GM23338 (cell line): ENCODE data around the gene KLHDC2. TPM values are rescaled to one million over a fixed set of nuclear protein-coding genes. Genes with fewer than 3 reads are reported as not detected.
A peak's percentile ranks its signal among the peaks of the same experiment; 100 is the strongest.
"Not testable (repeated sequence)": the region's sequence is repeated elsewhere in the genome, so short reads cannot be mapped to it uniquely, and the experiment has no call there.

Experiments used
- ATAC-seq: fragments of 200-7000 bp; cut with Tn5 transposase; 3 replicates; pipeline ENCODE4 v1.9.1; 2020
- DNase-seq: peaks from one replicate; pipeline ENCODE4 v3.0.0-alpha.2; 2015; ENCODE audit warnings: low spot score
- H2AFZ ChIP-seq: fragments of 200-600 bp; sonication (generic); 2 replicates; pipeline ENCODE4 v1.8.0; 2016; ENCODE audit warnings: antibody characterized with exemption, mild to moderate bottlenecking, moderate library complexity
- H3F3A ChIP-seq: fragments of 200-600 bp; sonication (generic); replicated peaks from 2 replicates; pipeline ENCODE4 v1.8.0; 2017; ENCODE audit warnings: antibody characterized with exemption, mixed run types, low read depth
- H3K27ac ChIP-seq: fragments of 200-600 bp; sonication (generic); 2 replicates; pipeline ENCODE4 v1.6.1; 2016; ENCODE audit warnings: low read depth
- H3K27me3 ChIP-seq: fragments of 200-600 bp; sonication (generic); 2 replicates; pipeline ENCODE4 v1.8.0; 2016; ENCODE audit warnings: mild to moderate bottlenecking, mixed run types, moderate library complexity; ENCODE audit not compliant: insufficient read depth
- H3K36me3 ChIP-seq: fragments of 200-600 bp; sonication (generic); 2 replicates; pipeline ENCODE4 v1.8.0; 2016; ENCODE audit warnings: mild to moderate bottlenecking; ENCODE audit not compliant: insufficient read depth
- H3K4me1 ChIP-seq: fragments of 200-600 bp; sonication (generic); 2 replicates; pipeline ENCODE4 v1.8.0; 2016; ENCODE audit warnings: mild to moderate bottlenecking, moderate library complexity; ENCODE audit not compliant: insufficient read depth
- H3K4me2 ChIP-seq: fragments of 200-600 bp; sonication (generic); 2 replicates; pipeline ENCODE4 v1.7.1; 2017; ENCODE audit warnings: mixed run types
- H3K4me3 ChIP-seq: fragments of 200-600 bp; sonication (generic); 2 replicates; pipeline ENCODE4 v1.6.1; 2016; ENCODE audit warnings: mixed run types
- H3K79me2 ChIP-seq: fragments of 200-600 bp; sonication (generic); replicated peaks from 2 replicates; pipeline ENCODE4 v1.8.0; 2017; ENCODE audit warnings: mild to moderate bottlenecking; ENCODE audit not compliant: insufficient read depth
- H3K9me2 ChIP-seq: fragments of 200-600 bp; sonication (generic); 2 replicates; pipeline ENCODE4 v1.8.0; 2017; ENCODE audit not compliant: insufficient read depth
- H4K20me1 ChIP-seq: fragments of 200-600 bp; sonication (generic); replicated peaks from 2 replicates; pipeline ENCODE4 v1.8.0; 2017; ENCODE audit warnings: mild to moderate bottlenecking; ENCODE audit not compliant: insufficient read depth
- H3K27ac Mint-ChIP-seq: 2 replicates; pipeline ENCODE4 v1.8.0; 2020; ENCODE audit warnings: inconsistent platforms, mild to moderate bottlenecking, moderate library complexity, mixed read lengths
- H3K27me3 Mint-ChIP-seq: 3 replicates; pipeline ENCODE4 v1.8.0; 2022; ENCODE audit warnings: low read depth, mild to moderate bottlenecking, moderate library complexity, mixed read lengths, inconsistent platforms; ENCODE audit not compliant: insufficient read depth, poor library complexity
- H3K36me3 Mint-ChIP-seq: 3 replicates; pipeline ENCODE4 v1.8.0; 2021; ENCODE audit warnings: low read depth, mild to moderate bottlenecking, inconsistent platforms, moderate library complexity, mixed read lengths
- H3K4me1 Mint-ChIP-seq: 3 replicates; pipeline ENCODE4 v1.8.0; 2020; ENCODE audit warnings: mild to moderate bottlenecking, inconsistent platforms, mixed read lengths
- H3K4me3 Mint-ChIP-seq: 3 replicates; pipeline ENCODE4 v1.8.0; 2021; ENCODE audit warnings: moderate library complexity, mild to moderate bottlenecking, inconsistent platforms, mixed read lengths
- H3K9me3 Mint-ChIP-seq: 3 replicates; pipeline ENCODE4 v1.8.0; 2020; ENCODE audit warnings: moderate library complexity, mild to moderate bottlenecking, inconsistent platforms, mixed read lengths
- CREB1 ChIP-seq: fragments of 250-450 bp; sonication (Bioruptor Pico); IDR thresholded peaks from 2 replicates; pipeline ENCODE4 v1.5.0; 2020; ENCODE audit warnings: low read depth, mild to moderate bottlenecking, moderate library complexity
- CTCF ChIP-seq, 2 experiments: fragments of 200-600 bp in 1 of 2; sonication (generic) in 1 of 2; conservative IDR thresholded peaks; 2 replicates each; pipeline versions ENCODE4 v1.5.1 to v1.6.1; 2016 to 2017; ENCODE audit warnings: antibody characterized with exemption in 2 of 2, low read depth in 2 of 2, mild to moderate bottlenecking in 2 of 2, moderate library complexity in 1 of 2
- EZH2phosphoT487 ChIP-seq: fragments of 200-600 bp; sonication (generic); IDR thresholded peaks from one replicate; pipeline ENCODE4 v1.8.1; 2018; ENCODE audit warnings: antibody characterized with exemption; ENCODE audit not compliant: unreplicated experiment
- JUNB ChIP-seq: IDR thresholded peaks from one replicate; pipeline ENCODE4 v1.6.1; 2016; ENCODE audit warnings: antibody characterized with exemption; ENCODE audit not compliant: unreplicated experiment
- NANOG ChIP-seq: IDR thresholded peaks from 2 replicates; pipeline ENCODE4 v1.6.1; 2016; ENCODE audit warnings: antibody characterized with exemption, borderline replicate concordance
- POLR2AphosphoS5 ChIP-seq: IDR thresholded peaks from 2 replicates; pipeline ENCODE4 v1.6.1; 2016; ENCODE audit warnings: antibody characterized with exemption, low read depth
- STAT1 ChIP-seq: IDR thresholded peaks from one replicate; pipeline ENCODE4 v1.6.1; 2016; ENCODE audit warnings: antibody characterized with exemption; ENCODE audit not compliant: unreplicated experiment
- ZNF331 ChIP-seq: fragments of 250-450 bp; sonication (Bioruptor Pico); IDR thresholded peaks from 2 replicates; pipeline ENCODE4 v1.5.0; 2020; ENCODE audit warnings: low read depth, mild to moderate bottlenecking, moderate library complexity
- polyA plus RNA-seq: library from polyadenylated mRNA; unstranded; fragments of >200 nt; fragmentation: Nextera tagmentation; extraction: Ambion mirVana; gene quantifications from 2 replicates; pipeline ENCODE4 v1.2.1, GENCODE V29; 2016
- total RNA-seq: library from RNA; depleted of rRNA; stranded (reverse); fragments of >200 nt; shearing (Covaris generic); gene quantifications from 2 replicates; pipeline ENCODE4 v1.2.3, GENCODE V29; 2014

The KLHDC2 gene
- total and polyA plus RNA-seq, 2 experiments from 2014 or later: 38.5 to 61.9 TPM

- H3K4me2 ChIP-seq: no peak overlapping the region
- no peaks in the 10 kb centered on the region for H3F3A ChIP-seq
- H3K79me2 ChIP-seq: no peaks in the 10 kb centered on the region
- no peak overlapping the region for H2AFZ ChIP-seq
- H3K27ac ChIP-seq: no peak overlapping the region
- H3K4me3 Mint-ChIP-seq: no peak overlapping the region
- 0 out of 3 replicates have a peak, but pooled peaks cover 6% of the 10 kb centered on the region for H3K4me1 Mint-ChIP-seq
- no peaks in the 10 kb centered on the region for H3K27me3 ChIP-seq
- TF ChIP-seq NANOG: no peak
- no peak for TF ChIP-seq JUNB
- ATAC-seq (no peak), DNase-seq (no peak)
- no peaks in the 10 kb centered on the region for H3K9me2 ChIP-seq
- no peaks in the 10 kb centered on the region for H3K4me1 ChIP-seq
- no peaks in the 10 kb centered on the region; the same call in 2 of the 3 replicates for H3K9me3 Mint-ChIP-seq
- H3K27me3 Mint-ChIP-seq: peaks cover 2% of the 10 kb centered on the region
- no peaks in the 10 kb centered on the region for H3K36me3 ChIP-seq
- no peaks in the 10 kb centered on the region for H4K20me1 ChIP-seq
- H3K36me3 Mint-ChIP-seq: no peaks in the 10 kb centered on the region
- H3K4me3 ChIP-seq: no peak overlapping the region
- H3K27ac Mint-ChIP-seq: no peak overlapping the region
Observed at GRCh38 chr14:49720744-49721143, 47.2 kb upstream of the KLHDC2 start.

- not testable (repeated sequence) for H3F3A ChIP-seq, H3K79me2 ChIP-seq, H3K27ac ChIP-seq, H3K4me1 Mint-ChIP-seq, H3K4me2 ChIP-seq, H3K27me3 Mint-ChIP-seq, H3K4me3 Mint-ChIP-seq, H3K9me3 Mint-ChIP-seq, H3K36me3 Mint-ChIP-seq, H3K27me3 ChIP-seq, H3K36me3 ChIP-seq, H3K9me2 ChIP-seq, H3K27ac Mint-ChIP-seq, H3K4me1 ChIP-seq, H4K20me1 ChIP-seq, H3K4me3 ChIP-seq
- DNase-seq: peak; percentile 42
- 0 out of 2 replicates have a peak overlapping the region, but pooled peaks have one; percentile 1 for H2AFZ ChIP-seq
- TF ChIP-seq CTCF (conservative IDR thresholded peaks at IDR 0.05; ENCODE audit: low read depth in 2 of 2): peak in 1 of 2 experiments; percentile 17; a peak in 1 of 4 replicates
- ATAC-seq: peak; percentile 81
Observed at GRCh38 chr14:49721733-49722435, 46.1 kb upstream of the KLHDC2 start.

- H3K9me3 Mint-ChIP-seq: no peaks in the 10 kb centered on the region
- no peak overlapping the region for H3K27ac Mint-ChIP-seq
- H3K4me2 ChIP-seq: no peak overlapping the region
- no peak overlapping the region for H3K4me3 ChIP-seq
- H3K4me1 ChIP-seq: no peaks in the 10 kb centered on the region
- no peaks in the 10 kb centered on the region for H3K4me1 Mint-ChIP-seq
- H3K9me2 ChIP-seq: no peaks in the 10 kb centered on the region
- H3K27ac ChIP-seq: no peak overlapping the region
- no peaks in the 10 kb centered on the region for H3F3A ChIP-seq
- H3K27me3 Mint-ChIP-seq: peaks cover 2% of the 10 kb centered on the region
- H4K20me1 ChIP-seq: no peaks in the 10 kb centered on the region
- ATAC-seq (no peak), DNase-seq (no peak)
- no peak overlapping the region for H3K4me3 Mint-ChIP-seq
- H3K27me3 ChIP-seq: no peaks in the 10 kb centered on the region
- no peaks in the 10 kb centered on the region for H3K36me3 ChIP-seq
- H3K36me3 Mint-ChIP-seq: no peaks in the 10 kb centered on the region
- H3K79me2 ChIP-seq: no peaks in the 10 kb centered on the region
- peak overlapping the region; percentile 70; the same call in 1 of the 2 replicates for H2AFZ ChIP-seq
- TF ChIP-seq CREB1 (CRISPR knock-in tag) (no peak), STAT1 (no peak), CTCF (conservative IDR thresholded peaks at IDR 0.05; ENCODE audit: low read depth in 2 of 2) (no peak), ZNF331 (CRISPR knock-in tag) (no peak), POLR2AphosphoS5 (no peak), NANOG (no peak), EZH2phosphoT487 (no peak)
Observed at GRCh38 chr14:49727171-49727570, 40.8 kb upstream of the KLHDC2 start.
